Endothelial cell (in vitro differentiated cells): ENCODE data around the gene ZNF140. TPM values are rescaled to one million over a fixed set of nuclear protein-coding genes. Genes with fewer than 3 reads are reported as not detected.

Experiments
- total RNA-seq: library from RNA; stranded (reverse); fragmentation: NEBNext Ultra II Directional; extraction: Animal tissue kit (Norgen Biotek cat#: 25700); gene quantifications from one replicate; pipeline ENCODE4 v1.2.1, GENCODE V29; 2021; ENCODE audit not compliant: unreplicated experiment

ZNF140 gene
- total RNA-seq, 1 donor from 2014 or later = 19.3 TPM

Other genes starting within 250 kb of the ZNF140 start
- 74.1 TPM for gene CHFR, start 193.3 kb upstream of the ZNF140 start, total RNA-seq
- 8.3 TPM for gene ZNF605, start 124.6 kb upstream of the ZNF140 start, total RNA-seq
- 13.5 TPM for gene ZNF26, start 94.6 kb upstream of the ZNF140 start, total RNA-seq
- gene ZNF84, start 43.4 kb upstream of the ZNF140 start, total RNA-seq = 34.8 TPM
- gene ZNF891, start 49.4 kb downstream of the ZNF140 start, total RNA-seq = 2.0 TPM
- gene ZNF10, start 49.7 kb downstream of the ZNF140 start, total RNA-seq = 12.2 TPM
- gene ZNF268, start 100.6 kb downstream of the ZNF140 start, total RNA-seq = 35.8 TPM
- gene ANHX, start 155.0 kb downstream of the ZNF140 start, total RNA-seq = not detected